ENCODE results near the gene PDE2A.

- TF ChIP-seq CTCF (IDR thresholded peaks at IDR 0.05; ENCODE audit: borderline replicate concordance, extremely low read depth, low read length, poor library complexity, severe bottlenecking) (no peak), EZH2 (IDR thresholded peaks at IDR 0.05; ENCODE audit: borderline replicate concordance, low read depth, low read length, severe bottlenecking) (no peak)
These were observed 89.2 kb downstream of the PDE2A start for GRCh38 chr11:72584939-72585597.
